ENCODE measurements around the gene PCDHA4. TPM values are rescaled to one million over a fixed set of nuclear protein-coding genes. Genes with fewer than 3 reads are reported as not detected.
"Not testable (repeated sequence)": the region's sequence is repeated elsewhere in the genome, so short reads cannot be mapped to it uniquely, and the experiment has no call there.

The PCDHA4 gene
- total and polyA plus RNA-seq, 8 donors: 0.53 to 3.1 (median 1.1) TPM

- intact Hi-C loops (cut with DNase I): no loop called here
- no peak for FAIRE-seq
- Histone ChIP-seq H3K4me1 (no peaks in the 10 kb centered on the region), H3K36me3 (no peaks in the 10 kb centered on the region), H3K27me3 (no peaks in the 10 kb centered on the region), H3K9me3 (no peaks in the 10 kb centered on the region), H3K4me3 (no peak overlapping the region), H3K27ac (no peak overlapping the region)
- 50 to 56% methylated on average over 10 to 38 of the region's 38 CpGs for WGBS, 2 donors
- peak in 2 of 6 donors; percentile 44 to 49 for DNase-seq
- ATAC-seq: no peak
- TF ChIP-seq CTCF (IDR thresholded peaks at IDR 0.05): no peak
Measured at GRCh38 chr5:140823475-140823874, 16.6 kb downstream of the PCDHA4 start.

GRCh38 chr5:140827704-140828361, 21.0 kb downstream of the PCDHA4 start, which contains the start of gene PCDHA6:
PCDHA6 (plus strand) TSS chr5:140827960; CDS start chr5:140828092, 132 bp downstream.
- peak within 1 kb of the TSS in 2 of 4 donors; percentile 13 to 20 for H3K4me3 ChIP-seq
- intact Hi-C loops (cut with DNase I): no loop called here
- FAIRE-seq: no peak
- no peak within 1 kb of the TSS for H3K27ac ChIP-seq
- no peaks in the 10 kb centered on the region for H3K27me3 ChIP-seq
- H3K36me3 ChIP-seq: no peaks in the 10 kb centered on the region
- peak in 1 of 6 donors; percentile 33 for DNase-seq
- TF ChIP-seq CTCF (IDR thresholded peaks at IDR 0.05): no peak
- 17% methylated on average over 27 of the region's 27 CpGs for WGBS, 2 donors
- peak in 2 of 4 donors; percentile 72 to 80 for ATAC-seq
- no peaks in the 10 kb centered on the region for H3K9me3 ChIP-seq
- H3K4me1 ChIP-seq: no peaks in the 10 kb centered on the region

- peak overlapping the region in 2 of 4 donors; percentile 13 to 20 for H3K4me3 ChIP-seq
- TF ChIP-seq CTCF (IDR thresholded peaks at IDR 0.05): no peak
- no peaks in the 10 kb centered on the region for H3K9me3 ChIP-seq
- H3K4me1 ChIP-seq: no peaks in the 10 kb centered on the region
- no peak overlapping the region for H3K27ac ChIP-seq
- ATAC-seq (peak in 3 of 4 donors; percentile 43 to 48 (median 46)), DNase-seq (no peak), FAIRE-seq (no peak)
- 20 to 21% methylated on average over 12 to 18 of the region's 18 CpGs for WGBS, 2 donors
- intact Hi-C loops (cut with DNase I): no loop called here
- H3K27me3 ChIP-seq: no peaks in the 10 kb centered on the region
- no peaks in the 10 kb centered on the region for H3K36me3 ChIP-seq
Measured at GRCh38 chr5:140828362-140828737, 21.5 kb downstream of the PCDHA4 start.

- H3K9me3 ChIP-seq; H3K27ac ChIP-seq; H3K4me1 ChIP-seq; FAIRE-seq; intact Hi-C loops (cut with DNase I); H3K4me3 ChIP-seq; H3K27me3 ChIP-seq; ATAC-seq; H3K36me3 ChIP-seq: not testable (repeated sequence)
- 32 to 33% methylated on average over 100 to 106 of the region's 106 CpGs for WGBS, 2 donors
- DNase-seq: peak in 1 of 6 donors; percentile 41
Measured at GRCh38 chr5:140829511-140830501, 22.9 kb downstream of the PCDHA4 start.

- TF ChIP-seq CTCF (IDR thresholded peaks at IDR 0.05): no peak
- FAIRE-seq: no peak
- Histone ChIP-seq H3K4me3 (no peak within 1 kb of the TSS), H3K4me1 (no peaks in the 10 kb centered on the region), H3K27ac (no peak within 1 kb of the TSS), H3K36me3 (no peaks in the 10 kb centered on the region), H3K27me3 (no peaks in the 10 kb centered on the region), H3K9me3 (peaks cover 0 to 3% (median 0%) of the 10 kb centered on the region in 4 donors)
- WGBS, 2 donors: 4 to 8% methylated on average over 8 of the region's 8 CpGs
- ATAC-seq: peak in 1 of 4 donors; percentile 61
- no peak for DNase-seq
- intact Hi-C loops (cut with DNase I): no loop called here
Measured at GRCh38 chr5:140833993-140834392, 27.1 kb downstream of the PCDHA4 start, which contains the start of gene PCDHA7. PCDHA7 (plus strand) TSS chr5:140834269; CDS start chr5:140834384, 115 bp downstream.

- ATAC-seq: peak in 1 of 4 donors; percentile 41
- H3K36me3 ChIP-seq; H3K27me3 ChIP-seq; FAIRE-seq; H3K9me3 ChIP-seq; H3K4me1 ChIP-seq; intact Hi-C loops (cut with DNase I); DNase-seq; H3K4me3 ChIP-seq; H3K27ac ChIP-seq: not testable (repeated sequence)
- WGBS, 2 donors: 13 to 15% methylated on average over 26 of the region's 38 CpGs
Measured at GRCh38 chr5:140834439-140835008, 27.7 kb downstream of the PCDHA4 start.

All from pancreas (tissue), 10 donors.